HepG2 (cell line): ENCODE results near the gene CPNE1. TPM values are rescaled to one million over a fixed set of nuclear protein-coding genes. Genes with fewer than 3 reads are reported as not detected.
A peak's percentile ranks its signal among the peaks of the same experiment; 100 is the strongest.

ENCODE experiments used
- ELF1 ChIP-seq: sonication (generic); formaldehyde crosslinking; IDR thresholded peaks from 2 replicates; pipeline ENCODE4 v1.4.0; 2020; ENCODE audit warnings: missing genetic modification reagents
- ERF ChIP-seq: IDR thresholded peaks from 2 replicates; pipeline ENCODE4 v1.6.1; 2018; ENCODE audit warnings: missing biosample characterization, missing genetic modification reagents
- GZF1 ChIP-seq: sonication (generic); formaldehyde crosslinking; IDR thresholded peaks from 2 replicates; pipeline ENCODE4 v1.5.1; 2020; ENCODE audit warnings: mild to moderate bottlenecking, missing genetic modification reagents
- HNRNPL ChIP-seq: fragments of 200-400 bp; formaldehyde crosslinking; IDR thresholded peaks from 2 replicates; pipeline ENCODE4 v1.6.1; 2017; ENCODE audit warnings: mild to moderate bottlenecking, low read depth, low read length
- HNRNPLL ChIP-seq: fragments of 200-400 bp; formaldehyde crosslinking; IDR thresholded peaks from 2 replicates; pipeline ENCODE4 v1.6.1; 2017; ENCODE audit warnings: mild to moderate bottlenecking, low read depth, low read length; ENCODE audit not compliant: poor library complexity, severe bottlenecking
- IKZF1 ChIP-seq: fragments of 450-650 bp; IDR thresholded peaks from 2 replicates; pipeline ENCODE4 v1.7.1; 2016
- JARID2 ChIP-seq: sonication (generic); formaldehyde crosslinking; IDR thresholded peaks from 2 replicates; pipeline ENCODE4 v1.8.1; 2023; ENCODE audit warnings: missing genetic modification reagents, inconsistent platforms; ENCODE audit not compliant: insufficient replicate concordance
- JUND ChIP-seq: sonication (generic); formaldehyde crosslinking; IDR thresholded peaks from 2 replicates; pipeline ENCODE4 v1.8.0; 2022; ENCODE audit warnings: mild to moderate bottlenecking, missing genetic modification reagents
- MBNL3 ChIP-seq: fragments of 250-450 bp; sonication (Bioruptor Pico); conservative IDR thresholded peaks from 2 replicates; pipeline ENCODE4 v1.8.0; 2022; ENCODE audit warnings: mild to moderate bottlenecking, inconsistent platforms
- MTF1 ChIP-seq: sonication (generic); formaldehyde crosslinking; IDR thresholded peaks from 2 replicates; pipeline ENCODE4 v1.5.0; 2020; ENCODE audit warnings: missing genetic modification reagents
- SNAPC4 ChIP-seq: sonication (generic); formaldehyde crosslinking; IDR thresholded peaks from 2 replicates; pipeline ENCODE4 v1.4.0; 2020; ENCODE audit warnings: mild to moderate bottlenecking, missing genetic modification reagents
- SSRP1 ChIP-seq: IDR thresholded peaks from 2 replicates; pipeline ENCODE4 v1.6.1; 2016; ENCODE audit warnings: control low read depth
- WIZ ChIP-seq: sonication (generic); formaldehyde crosslinking; IDR thresholded peaks from 2 replicates; pipeline ENCODE4 v1.5.1; 2020; ENCODE audit warnings: mild to moderate bottlenecking, missing genetic modification reagents
- XBP1 ChIP-seq: sonication (generic); formaldehyde crosslinking; IDR thresholded peaks from 2 replicates; pipeline ENCODE4 v1.5.0; 2020; ENCODE audit warnings: missing genetic modification reagents
- ZBTB4 ChIP-seq: sonication (generic); formaldehyde crosslinking; IDR thresholded peaks from 2 replicates; pipeline ENCODE4 v1.4.0; 2020; ENCODE audit warnings: missing genetic modification reagents, mild to moderate bottlenecking, borderline replicate concordance
- ZNF576 ChIP-seq: sonication (generic); formaldehyde crosslinking; IDR thresholded peaks from 2 replicates; pipeline ENCODE4 v1.4.0; 2020; ENCODE audit warnings: mild to moderate bottlenecking, missing genetic modification reagents
- ZNF737 ChIP-seq: sonication (generic); formaldehyde crosslinking; IDR thresholded peaks from 2 replicates; pipeline ENCODE4 v1.5.0; 2020; ENCODE audit warnings: missing genetic modification reagents, mild to moderate bottlenecking, borderline replicate concordance
- polyA plus RNA-seq, 8 experiments: library from polyadenylated mRNA; depleted of rRNA in 3 of 8; stranded (reverse) in 7 of 8; unstranded in 1 of 8; fragments of >200 nt; fragmentation: Illumina TruSeq in 4 of 8; extraction: Trizol in 4 of 8; gene quantifications; 2 replicates each; pipeline versions ENCODE4 v1.2.1 to v1.2.3, GENCODE V29; 2011 to 2016; ENCODE audit warnings: low read depth in 4 of 8, missing spikeins in 1 of 8, mixed read lengths in 1 of 8; ENCODE audit not compliant: insufficient read depth in 1 of 8
- total RNA-seq, 5 experiments: library from RNA; depleted of rRNA; stranded (reverse); fragments of >200 nt; fragmentation: Illumina TruSeq; extraction: Trizol; gene quantifications; 2 replicates each; pipeline ENCODE4 v1.2.3, GENCODE V29; 2016; ENCODE audit warnings: low read depth in 1 of 5
- TF ChIP-seq, protein P1 (sequence below): sonication (generic); formaldehyde crosslinking; IDR thresholded peaks from 2 replicates; pipeline ENCODE4 v1.4.0; 2020; ENCODE audit warnings: mild to moderate bottlenecking, low read depth, missing genetic modification reagents
- TF ChIP-seq, protein P2 (sequence below): sonication (generic); formaldehyde crosslinking; IDR thresholded peaks from 2 replicates; pipeline ENCODE4 v1.8.0; 2022; ENCODE audit warnings: mild to moderate bottlenecking, missing genetic modification reagents, moderate library complexity

The CPNE1 gene
- total and polyA plus RNA-seq, 2 of the 13 experiments (the other 11 are each of a cell fraction or from before 2014, with no cell fraction given): 408 to 431 TPM

- TF ChIP-seq IKZF1: no peak
- TF ChIP-seq, protein P1, sequence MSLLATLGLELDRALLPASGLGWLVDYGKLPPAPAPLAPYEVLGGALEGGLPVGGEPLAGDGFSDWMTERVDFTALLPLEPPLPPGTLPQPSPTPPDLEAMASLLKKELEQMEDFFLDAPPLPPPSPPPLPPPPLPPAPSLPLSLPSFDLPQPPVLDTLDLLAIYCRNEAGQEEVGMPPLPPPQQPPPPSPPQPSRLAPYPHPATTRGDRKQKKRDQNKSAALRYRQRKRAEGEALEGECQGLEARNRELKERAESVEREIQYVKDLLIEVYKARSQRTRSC: peak; percentile 99
- TF ChIP-seq XBP1 (CRISPR knock-in tag): peak; percentile 87
- peak; percentile 84 for TF ChIP-seq ZNF576 (CRISPR knock-in tag)
- TF ChIP-seq ELF1 (CRISPR knock-in tag): peak; percentile 95
- peak; percentile 80 for TF ChIP-seq HNRNPL
- TF ChIP-seq MTF1 (CRISPR knock-in tag): peak; percentile 94
- peak; percentile 96 for TF ChIP-seq SNAPC4 (CRISPR knock-in tag)
- TF ChIP-seq WIZ (CRISPR knock-in tag): peak; percentile 92
- TF ChIP-seq MBNL3: no peak
- peak; percentile 99 for TF ChIP-seq ZNF737
- TF ChIP-seq ZBTB4 (CRISPR knock-in tag): peak; percentile 99
- peak; percentile 92 for TF ChIP-seq SSRP1 (CRISPR knock-in tag)
- peak; percentile 96 for TF ChIP-seq HNRNPLL
- TF ChIP-seq GZF1: peak; percentile 39; the same call in 1 of the 2 replicates
- TF ChIP-seq, protein P2, sequence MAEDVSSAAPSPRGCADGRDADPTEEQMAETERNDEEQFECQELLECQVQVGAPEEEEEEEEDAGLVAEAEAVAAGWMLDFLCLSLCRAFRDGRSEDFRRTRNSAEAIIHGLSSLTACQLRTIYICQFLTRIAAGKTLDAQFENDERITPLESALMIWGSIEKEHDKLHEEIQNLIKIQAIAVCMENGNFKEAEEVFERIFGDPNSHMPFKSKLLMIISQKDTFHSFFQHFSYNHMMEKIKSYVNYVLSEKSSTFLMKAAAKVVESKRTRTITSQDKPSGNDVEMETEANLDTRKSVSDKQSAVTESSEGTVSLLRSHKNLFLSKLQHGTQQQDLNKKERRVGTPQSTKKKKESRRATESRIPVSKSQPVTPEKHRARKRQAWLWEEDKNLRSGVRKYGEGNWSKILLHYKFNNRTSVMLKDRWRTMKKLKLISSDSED: peak; percentile 30; the same call in 1 of the 2 replicates
- TF ChIP-seq JUND (CRISPR knock-in tag): 0 out of 2 replicates have a peak, but pooled peaks have one; percentile 71
- peak; percentile 98 for TF ChIP-seq JARID2 (CRISPR knock-in tag)
- peak; percentile 98; the same call in 1 of the 2 replicates for TF ChIP-seq ERF (CRISPR knock-in tag)
These were observed 34.6 kb upstream of the CPNE1 start, which contains the start of the genes NFS1 and ROMO1 (continued) for GRCh38 chr20:35699127-35699956.
